G401 (cell line): Measurements from ENCODE around the gene INPP5A. TPM values are rescaled to one million over a fixed set of nuclear protein-coding genes. Genes with fewer than 3 reads are reported as not detected.

ENCODE experiments used
- DNase-seq: peaks from one replicate; pipeline ENCODE4 v3.0.0-alpha.2; 2015; ENCODE audit warnings: low spot score
- in situ Hi-C: cut with HindIII; loops from 2 replicates; pipeline ENCODE4 v1.10.0; 2016; ENCODE audit warnings: low sequenced_read_pairs, mixed read lengths
- total RNA-seq: library from RNA; depleted of rRNA; stranded (reverse); fragments of >200 nt; shearing (Covaris generic); gene quantifications from 2 replicates; pipeline ENCODE4 v1.2.3, GENCODE V29; 2014

Gene INPP5A
- total RNA-seq, 1 experiment from 2014 or later: 44.3 TPM

- DNase-seq: no peak
- in situ Hi-C loops: no loop called here
Observed at GRCh38 chr10:132515811-132516726, 21.5 kb upstream of the INPP5A start.

GRCh38 chr10:132516771-132517725 is 20.5 kb upstream of the INPP5A start:
- in situ Hi-C loops: no loop called here
- DNase-seq: peak; percentile 95

- in situ Hi-C loops: no loop called here
- peak; percentile 35 for DNase-seq
Observed at GRCh38 chr10:132517951-132518521, 19.6 kb upstream of the INPP5A start.

- DNase-seq: peak; percentile 80
- in situ Hi-C loops: no loop called here
Observed at GRCh38 chr10:132518572-132519381, 18.8 kb upstream of the INPP5A start.

GRCh38 chr10:132519382-132520176 is 18.0 kb upstream of the INPP5A start:
- in situ Hi-C loops: loop anchor here (5.0 kb wide), 1 partner anchor 63 kb away; no protein-coding TSS in a partner anchor

GRCh38 chr10:132520177-132520811 is 17.3 kb upstream of the INPP5A start:
- in situ Hi-C loops: loop anchor here (5.0 kb wide), 1 partner anchor 62 kb away; no protein-coding TSS in a partner anchor
- no peak for DNase-seq

More at GRCh38 chr10:132519382-132520176, 18.0 kb upstream of the INPP5A start:
- no peak for DNase-seq

- in situ Hi-C loops: loop anchor here (5.0 kb wide), 1 partner anchor 61 kb away; no protein-coding TSS in a partner anchor
- DNase-seq: no peak
Observed at GRCh38 chr10:132521041-132521465, 16.5 kb upstream of the INPP5A start.

- in situ Hi-C loops: loop anchor here (5.0 kb wide), 1 partner anchor 61 kb away; no protein-coding TSS in a partner anchor
- no peak for DNase-seq
Observed at GRCh38 chr10:132521466-132522102, 16.0 kb upstream of the INPP5A start.

- no peak for DNase-seq
- in situ Hi-C loops: loop anchor here (5.0 kb wide), 1 partner anchor 60 kb away; no protein-coding TSS in a partner anchor
Observed at GRCh38 chr10:132522521-132523411, 14.8 kb upstream of the INPP5A start.

- in situ Hi-C loops: loop anchor here (5.0 kb wide), 1 partner anchor 58 kb away; no protein-coding TSS in a partner anchor
- no peak for DNase-seq
Observed at GRCh38 chr10:132523561-132524442, 13.8 kb upstream of the INPP5A start.

- DNase-seq: no peak
- in situ Hi-C loops: loop anchor here (5.0 kb wide), 1 partner anchor 58 kb away; no protein-coding TSS in a partner anchor
Observed at GRCh38 chr10:132524443-132525285, 12.9 kb upstream of the INPP5A start.

GRCh38 chr10:132526676-132527075 is 10.9 kb upstream of the INPP5A start:
- in situ Hi-C loops: no loop called here
- no peak for DNase-seq

- DNase-seq: no peak
- in situ Hi-C loops: no loop called here
Observed at GRCh38 chr10:132527339-132528063, 10.1 kb upstream of the INPP5A start.
